HepG2 (cell line): Measurements from ENCODE around the gene DENND10. TPM values are rescaled to one million over a fixed set of nuclear protein-coding genes. Genes with fewer than 3 reads are reported as not detected.

Experiments
- ETV6 ChIP-seq: sonication (generic); formaldehyde crosslinking; conservative IDR thresholded peaks from 2 replicates; pipeline ENCODE4 v1.4.0; 2020; ENCODE audit warnings: missing genetic modification reagents
- FOXC1 ChIP-seq: sonication (generic); formaldehyde crosslinking; IDR thresholded peaks from 2 replicates; pipeline ENCODE4 v1.8.0; 2022; ENCODE audit warnings: mild to moderate bottlenecking, missing genetic modification reagents, borderline replicate concordance
- HNRNPH1 ChIP-seq: fragments of 200-400 bp; formaldehyde crosslinking; optimal IDR thresholded peaks from 2 replicates; pipeline ENCODE3; 2017; ENCODE audit warnings: mild to moderate bottlenecking, low read depth, low read length
- KDM5B ChIP-seq: sonication (generic); formaldehyde crosslinking; IDR thresholded peaks from 2 replicates; pipeline ENCODE4 v1.4.0; 2020; ENCODE audit warnings: missing genetic modification reagents, mild to moderate bottlenecking, borderline replicate concordance
- NKX3-1 ChIP-seq: sonication (generic); formaldehyde crosslinking; IDR thresholded peaks from 2 replicates; pipeline ENCODE4 v1.5.0; 2020; ENCODE audit warnings: missing genetic modification reagents
- ZFP36L1 ChIP-seq: sonication (generic); formaldehyde crosslinking; IDR thresholded peaks from 2 replicates; pipeline ENCODE4 v1.8.0; 2022; ENCODE audit warnings: mild to moderate bottlenecking, missing genetic modification reagents, moderate library complexity
- ZKSCAN5 ChIP-seq: sonication (generic); formaldehyde crosslinking; IDR thresholded peaks from 2 replicates; pipeline ENCODE4 v1.5.1; 2020; ENCODE audit warnings: mild to moderate bottlenecking, missing genetic modification reagents
- ZNF17 ChIP-seq: sonication (generic); formaldehyde crosslinking; IDR thresholded peaks from 2 replicates; pipeline ENCODE4 v1.5.0; 2020; ENCODE audit warnings: mild to moderate bottlenecking, missing genetic modification reagents
- ZNF451 ChIP-seq: sonication (generic); formaldehyde crosslinking; IDR thresholded peaks from 2 replicates; pipeline ENCODE4 v1.5.0; 2020; ENCODE audit warnings: mild to moderate bottlenecking, missing genetic modification reagents
- polyA plus RNA-seq, 8 experiments: library from polyadenylated mRNA; depleted of rRNA in 3 of 8; stranded (reverse) in 7 of 8; unstranded in 1 of 8; fragments of >200 nt; fragmentation: Illumina TruSeq in 4 of 8; extraction: Trizol in 4 of 8; gene quantifications; 2 replicates each; pipeline versions ENCODE4 v1.2.1 to v1.2.3, GENCODE V29; 2011 to 2016; ENCODE audit warnings: low read depth in 4 of 8, missing spikeins in 1 of 8, mixed read lengths in 1 of 8; ENCODE audit not compliant: insufficient read depth in 1 of 8
- total RNA-seq, 5 experiments: library from RNA; depleted of rRNA; stranded (reverse); fragments of >200 nt; fragmentation: Illumina TruSeq; extraction: Trizol; gene quantifications; 2 replicates each; pipeline ENCODE4 v1.2.3, GENCODE V29; 2016; ENCODE audit warnings: low read depth in 1 of 5
- TF ChIP-seq, protein P1 (sequence below): sonication (generic); formaldehyde crosslinking; IDR thresholded peaks from 2 replicates; pipeline ENCODE4 v1.8.1; 2023; ENCODE audit warnings: missing genetic modification reagents, mild to moderate bottlenecking, borderline replicate concordance
- TF ChIP-seq, protein P2 (sequence below): sonication (generic); formaldehyde crosslinking; IDR thresholded peaks from 2 replicates; pipeline ENCODE4 v1.5.0; 2020; ENCODE audit warnings: missing genetic modification reagents
- TF ChIP-seq, protein P3 (sequence below): sonication (generic); formaldehyde crosslinking; IDR thresholded peaks from 2 replicates; pipeline ENCODE4 v1.5.0; 2020; ENCODE audit warnings: missing genetic modification reagents
- TF ChIP-seq, protein P4 (sequence below): sonication (generic); formaldehyde crosslinking; IDR thresholded peaks from 2 replicates; pipeline ENCODE4 v1.9.0; 2022; ENCODE audit warnings: low read depth, missing genetic modification reagents
- TF ChIP-seq, protein P5 (sequence below): sonication (generic); formaldehyde crosslinking; IDR thresholded peaks from 2 replicates; pipeline ENCODE4 v1.5.0; 2020; ENCODE audit warnings: mild to moderate bottlenecking, missing genetic modification reagents
- TF ChIP-seq, protein P6 (sequence below): fragments of 450-650 bp; IDR thresholded peaks from 2 replicates; pipeline ENCODE4 v1.6.1; 2017; ENCODE audit warnings: mild to moderate bottlenecking
- TF ChIP-seq, protein P7 (sequence below): sonication (generic); formaldehyde crosslinking; IDR thresholded peaks from 2 replicates; pipeline ENCODE4 v1.4.0; 2020; ENCODE audit warnings: missing genetic modification reagents
- TF ChIP-seq, protein P8 (sequence below): sonication (generic); formaldehyde crosslinking; conservative IDR thresholded peaks from 2 replicates; pipeline ENCODE4 v1.8.0; 2022; ENCODE audit warnings: low read depth, missing genetic modification reagents

Gene DENND10
- total and polyA plus RNA-seq, 2 of the 13 experiments (the other 11 are each of a cell fraction or from before 2014, with no cell fraction given), result 43.7 to 78.8 TPM

DNA sequence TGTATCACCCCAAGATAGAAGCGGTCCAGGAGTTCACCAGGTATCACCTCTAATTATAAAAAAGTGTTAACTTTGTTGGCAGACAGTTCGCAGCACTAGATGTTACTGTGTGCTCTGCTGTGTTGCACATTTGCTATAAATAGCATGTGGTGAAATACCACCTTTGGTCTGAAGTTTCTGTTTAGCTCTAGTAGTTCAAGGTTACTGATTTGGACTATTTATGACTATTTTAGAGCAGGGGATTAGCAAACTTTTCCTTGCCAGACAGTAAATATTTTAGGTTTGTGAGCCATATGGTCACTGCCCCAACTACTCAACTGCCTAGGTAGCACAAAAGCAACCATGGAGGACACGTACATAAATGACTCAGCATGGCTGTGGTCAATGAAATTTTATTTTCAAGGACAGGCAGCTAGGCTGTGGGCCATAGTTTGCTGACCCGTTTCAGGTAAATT lies 16.5 kb downstream of the DENND10 start (continued):
- TF ChIP-seq FOXC1 (CRISPR knock-in tag) (no peak), HNRNPH1 (no peak), KDM5B (CRISPR knock-in tag) (no peak), ZNF17 (CRISPR knock-in tag) (no peak), ZKSCAN5 (no peak), NKX3-1 (no peak), ZFP36L1 (CRISPR knock-in tag) (peak; percentile 34; the same call in 1 of the 2 replicates), ETV6 (CRISPR knock-in tag) (no peak), ZNF451 (no peak)
- TF ChIP-seq, protein P1, sequence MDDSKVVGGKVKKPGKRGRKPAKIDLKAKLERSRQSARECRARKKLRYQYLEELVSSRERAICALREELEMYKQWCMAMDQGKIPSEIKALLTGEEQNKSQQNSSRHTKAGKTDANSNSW, result no peak
- TF ChIP-seq, protein P2, sequence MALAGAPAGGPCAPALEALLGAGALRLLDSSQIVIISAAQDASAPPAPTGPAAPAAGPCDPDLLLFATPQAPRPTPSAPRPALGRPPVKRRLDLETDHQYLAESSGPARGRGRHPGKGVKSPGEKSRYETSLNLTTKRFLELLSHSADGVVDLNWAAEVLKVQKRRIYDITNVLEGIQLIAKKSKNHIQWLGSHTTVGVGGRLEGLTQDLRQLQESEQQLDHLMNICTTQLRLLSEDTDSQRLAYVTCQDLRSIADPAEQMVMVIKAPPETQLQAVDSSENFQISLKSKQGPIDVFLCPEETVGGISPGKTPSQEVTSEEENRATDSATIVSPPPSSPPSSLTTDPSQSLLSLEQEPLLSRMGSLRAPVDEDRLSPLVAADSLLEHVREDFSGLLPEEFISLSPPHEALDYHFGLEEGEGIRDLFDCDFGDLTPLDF, result no peak
- TF ChIP-seq, protein P3, sequence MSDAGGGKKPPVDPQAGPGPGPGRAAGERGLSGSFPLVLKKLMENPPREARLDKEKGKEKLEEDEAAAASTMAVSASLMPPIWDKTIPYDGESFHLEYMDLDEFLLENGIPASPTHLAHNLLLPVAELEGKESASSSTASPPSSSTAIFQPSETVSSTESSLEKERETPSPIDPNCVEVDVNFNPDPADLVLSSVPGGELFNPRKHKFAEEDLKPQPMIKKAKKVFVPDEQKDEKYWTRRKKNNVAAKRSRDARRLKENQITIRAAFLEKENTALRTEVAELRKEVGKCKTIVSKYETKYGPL (CRISPR knock-in tag), result no peak
- TF ChIP-seq, protein P4, sequence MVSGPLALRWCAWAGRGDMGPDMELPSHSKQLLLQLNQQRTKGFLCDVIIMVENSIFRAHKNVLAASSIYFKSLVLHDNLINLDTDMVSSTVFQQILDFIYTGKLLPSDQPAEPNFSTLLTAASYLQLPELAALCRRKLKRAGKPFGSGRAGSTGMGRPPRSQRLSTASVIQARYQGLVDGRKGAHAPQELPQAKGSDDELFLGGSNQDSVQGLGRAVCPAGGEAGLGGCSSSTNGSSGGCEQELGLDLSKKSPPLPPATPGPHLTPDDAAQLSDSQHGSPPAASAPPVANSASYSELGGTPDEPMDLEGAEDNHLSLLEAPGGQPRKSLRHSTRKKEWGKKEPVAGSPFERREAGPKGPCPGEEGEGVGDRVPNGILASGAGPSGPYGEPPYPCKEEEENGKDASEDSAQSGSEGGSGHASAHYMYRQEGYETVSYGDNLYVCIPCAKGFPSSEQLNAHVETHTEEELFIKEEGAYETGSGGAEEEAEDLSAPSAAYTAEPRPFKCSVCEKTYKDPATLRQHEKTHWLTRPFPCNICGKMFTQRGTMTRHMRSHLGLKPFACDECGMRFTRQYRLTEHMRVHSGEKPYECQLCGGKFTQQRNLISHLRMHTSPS (CRISPR knock-in tag), result no peak
- TF ChIP-seq, protein P5, sequence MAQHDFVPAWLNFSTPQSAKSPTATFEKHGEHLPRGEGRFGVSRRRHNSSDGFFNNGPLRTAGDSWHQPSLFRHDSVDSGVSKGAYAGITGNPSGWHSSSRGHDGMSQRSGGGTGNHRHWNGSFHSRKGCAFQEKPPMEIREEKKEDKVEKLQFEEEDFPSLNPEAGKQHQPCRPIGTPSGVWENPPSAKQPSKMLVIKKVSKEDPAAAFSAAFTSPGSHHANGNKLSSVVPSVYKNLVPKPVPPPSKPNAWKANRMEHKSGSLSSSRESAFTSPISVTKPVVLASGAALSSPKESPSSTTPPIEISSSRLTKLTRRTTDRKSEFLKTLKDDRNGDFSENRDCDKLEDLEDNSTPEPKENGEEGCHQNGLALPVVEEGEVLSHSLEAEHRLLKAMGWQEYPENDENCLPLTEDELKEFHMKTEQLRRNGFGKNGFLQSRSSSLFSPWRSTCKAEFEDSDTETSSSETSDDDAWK, result no peak
- TF ChIP-seq, protein P6, sequence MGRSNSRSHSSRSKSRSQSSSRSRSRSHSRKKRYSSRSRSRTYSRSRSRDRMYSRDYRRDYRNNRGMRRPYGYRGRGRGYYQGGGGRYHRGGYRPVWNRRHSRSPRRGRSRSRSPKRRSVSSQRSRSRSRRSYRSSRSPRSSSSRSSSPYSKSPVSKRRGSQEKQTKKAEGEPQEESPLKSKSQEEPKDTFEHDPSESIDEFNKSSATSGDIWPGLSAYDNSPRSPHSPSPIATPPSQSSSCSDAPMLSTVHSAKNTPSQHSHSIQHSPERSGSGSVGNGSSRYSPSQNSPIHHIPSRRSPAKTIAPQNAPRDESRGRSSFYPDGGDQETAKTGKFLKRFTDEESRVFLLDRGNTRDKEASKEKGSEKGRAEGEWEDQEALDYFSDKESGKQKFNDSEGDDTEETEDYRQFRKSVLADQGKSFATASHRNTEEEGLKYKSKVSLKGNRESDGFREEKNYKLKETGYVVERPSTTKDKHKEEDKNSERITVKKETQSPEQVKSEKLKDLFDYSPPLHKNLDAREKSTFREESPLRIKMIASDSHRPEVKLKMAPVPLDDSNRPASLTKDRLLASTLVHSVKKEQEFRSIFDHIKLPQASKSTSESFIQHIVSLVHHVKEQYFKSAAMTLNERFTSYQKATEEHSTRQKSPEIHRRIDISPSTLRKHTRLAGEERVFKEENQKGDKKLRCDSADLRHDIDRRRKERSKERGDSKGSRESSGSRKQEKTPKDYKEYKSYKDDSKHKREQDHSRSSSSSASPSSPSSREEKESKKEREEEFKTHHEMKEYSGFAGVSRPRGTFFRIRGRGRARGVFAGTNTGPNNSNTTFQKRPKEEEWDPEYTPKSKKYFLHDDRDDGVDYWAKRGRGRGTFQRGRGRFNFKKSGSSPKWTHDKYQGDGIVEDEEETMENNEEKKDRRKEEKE, result no peak
- TF ChIP-seq, protein P7, sequence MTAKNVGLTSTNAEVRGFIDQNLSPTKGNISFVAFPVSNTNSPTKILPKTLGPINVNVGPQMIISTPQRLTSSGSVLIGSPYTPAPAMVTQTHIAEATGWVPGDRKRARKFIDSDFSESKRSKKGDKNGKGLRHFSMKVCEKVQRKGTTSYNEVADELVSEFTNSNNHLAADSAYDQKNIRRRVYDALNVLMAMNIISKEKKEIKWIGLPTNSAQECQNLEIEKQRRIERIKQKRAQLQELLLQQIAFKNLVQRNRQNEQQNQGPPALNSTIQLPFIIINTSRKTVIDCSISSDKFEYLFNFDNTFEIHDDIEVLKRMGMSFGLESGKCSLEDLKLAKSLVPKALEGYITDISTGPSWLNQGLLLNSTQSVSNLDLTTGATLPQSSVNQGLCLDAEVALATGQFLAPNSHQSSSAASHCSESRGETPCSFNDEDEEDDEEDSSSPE (CRISPR knock-in tag), result peak; percentile 44; the same call in 1 of the 2 replicates
- TF ChIP-seq, protein P8, sequence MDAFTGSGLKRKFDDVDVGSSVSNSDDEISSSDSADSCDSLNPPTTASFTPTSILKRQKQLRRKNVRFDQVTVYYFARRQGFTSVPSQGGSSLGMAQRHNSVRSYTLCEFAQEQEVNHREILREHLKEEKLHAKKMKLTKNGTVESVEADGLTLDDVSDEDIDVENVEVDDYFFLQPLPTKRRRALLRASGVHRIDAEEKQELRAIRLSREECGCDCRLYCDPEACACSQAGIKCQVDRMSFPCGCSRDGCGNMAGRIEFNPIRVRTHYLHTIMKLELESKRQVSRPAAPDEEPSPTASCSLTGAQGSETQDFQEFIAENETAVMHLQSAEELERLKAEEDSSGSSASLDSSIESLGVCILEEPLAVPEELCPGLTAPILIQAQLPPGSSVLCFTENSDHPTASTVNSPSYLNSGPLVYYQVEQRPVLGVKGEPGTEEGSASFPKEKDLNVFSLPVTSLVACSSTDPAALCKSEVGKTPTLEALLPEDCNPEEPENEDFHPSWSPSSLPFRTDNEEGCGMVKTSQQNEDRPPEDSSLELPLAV (CRISPR knock-in tag), result no peak
